Measurements from ENCODE around the gene FAR2.
"Not testable (repeated sequence)": the region's sequence is repeated elsewhere in the genome, so short reads cannot be mapped to it uniquely, and the experiment has no call there.

Gene FAR2

DNA sequence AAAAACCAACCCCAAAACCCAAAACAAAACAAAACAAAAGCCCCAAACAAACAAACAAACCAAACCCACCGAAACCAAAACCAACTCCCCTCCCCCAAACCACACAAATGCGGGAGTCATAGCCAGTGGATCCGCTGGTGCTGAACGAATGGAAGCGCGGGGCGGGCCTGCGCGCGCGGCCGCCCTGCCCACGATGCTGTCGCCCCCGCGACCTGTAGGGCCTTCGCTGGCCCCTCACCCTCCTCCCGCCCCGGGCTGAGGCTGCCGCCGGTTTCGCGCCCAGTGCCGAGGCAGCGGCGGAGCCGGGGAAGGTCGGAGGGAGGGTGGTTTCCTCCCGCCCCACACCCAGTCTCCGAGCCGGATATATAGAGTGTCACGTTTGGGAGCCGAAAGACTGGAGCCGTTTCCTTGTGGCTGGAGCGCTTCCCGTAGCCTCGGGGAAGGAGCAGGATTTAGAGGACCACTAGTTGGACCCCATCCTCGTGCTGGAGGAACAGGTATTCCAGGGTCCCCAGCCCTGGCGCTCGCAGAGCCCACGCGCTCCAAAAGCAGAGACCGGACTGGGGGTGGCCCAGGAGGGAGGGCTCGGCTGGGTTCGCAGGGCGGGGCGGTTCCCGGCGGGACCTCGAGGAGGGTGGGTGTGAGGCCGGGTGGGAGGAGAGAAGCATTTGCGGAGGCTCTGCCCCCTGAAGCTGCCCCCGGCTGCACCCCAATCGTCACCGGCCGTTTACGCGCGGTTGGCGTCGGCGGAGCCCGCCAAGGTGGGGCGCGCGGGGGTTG, at the start of gene FAR2:
Gene FAR2 (plus strand): TSS at position 368 of the 780 bp plus-strand sequence. CDS start 121,172 bp downstream, outside the sequence.
- DNase-seq: peak; percentile 61

DNA sequence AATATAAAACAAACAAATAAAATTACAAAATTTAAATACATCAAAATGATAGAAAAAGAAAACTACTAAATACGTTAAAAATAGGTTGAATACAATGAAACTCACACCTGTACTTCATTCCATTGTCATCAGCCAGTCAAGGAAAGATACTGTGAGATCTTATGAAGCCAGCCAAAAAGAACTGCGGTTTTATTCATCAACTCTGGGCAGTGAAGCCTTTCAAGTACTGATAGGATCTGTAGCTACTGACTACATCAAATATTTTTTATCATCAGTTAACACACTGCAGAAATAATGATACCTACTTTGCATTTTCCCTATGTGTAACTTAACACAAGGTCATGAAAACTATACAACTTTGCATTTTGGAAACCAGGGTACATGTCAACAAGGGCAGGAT, 46.3 kb upstream of the FAR2 start:
- no peak for DNase-seq

DNA sequence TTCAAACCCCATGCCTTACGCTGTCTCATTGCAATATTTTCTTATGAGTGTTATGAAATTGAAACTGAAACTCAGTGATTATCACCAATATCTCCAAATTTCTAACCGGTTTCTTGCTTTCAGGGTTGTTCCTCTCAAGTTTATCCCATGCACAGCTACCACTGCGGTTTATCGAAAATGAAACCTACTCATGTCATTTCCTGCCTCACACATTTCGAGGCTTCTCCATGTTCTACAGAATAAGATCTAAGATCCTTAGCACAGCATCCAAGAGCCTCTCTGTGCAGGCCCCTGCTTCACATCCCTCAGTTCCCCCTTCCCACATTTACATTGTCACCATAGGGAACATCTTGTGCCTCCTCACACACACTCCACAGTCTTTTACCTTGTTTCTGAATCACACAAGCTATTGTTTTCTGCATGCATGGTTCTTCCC, 45.5 kb upstream of the FAR2 start:
- peak; percentile 38 for DNase-seq

DNA sequence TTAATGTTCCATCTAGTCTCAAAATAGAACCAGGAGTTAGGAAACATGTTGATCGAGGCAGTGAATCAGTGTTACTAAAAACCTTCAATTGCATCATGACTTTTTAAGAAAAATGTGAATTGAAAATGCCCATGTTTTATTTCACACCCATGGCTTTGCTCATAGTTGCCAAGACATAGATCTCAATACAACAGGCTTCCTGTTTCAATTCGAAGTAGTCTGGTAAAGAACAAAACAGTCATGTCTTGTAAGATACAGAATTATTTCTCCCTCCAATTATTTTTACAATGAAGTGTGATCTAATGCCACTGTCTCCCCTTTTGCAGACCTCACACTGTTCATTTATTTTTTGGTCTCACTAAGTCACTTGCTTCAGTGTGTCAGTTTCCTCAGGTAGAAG, 44.6 kb upstream of the FAR2 start:
- no peak for DNase-seq

GRCh38 chr12:29110506-29111442, 38.3 kb upstream of the FAR2 start:
- no peak for DNase-seq

DNA sequence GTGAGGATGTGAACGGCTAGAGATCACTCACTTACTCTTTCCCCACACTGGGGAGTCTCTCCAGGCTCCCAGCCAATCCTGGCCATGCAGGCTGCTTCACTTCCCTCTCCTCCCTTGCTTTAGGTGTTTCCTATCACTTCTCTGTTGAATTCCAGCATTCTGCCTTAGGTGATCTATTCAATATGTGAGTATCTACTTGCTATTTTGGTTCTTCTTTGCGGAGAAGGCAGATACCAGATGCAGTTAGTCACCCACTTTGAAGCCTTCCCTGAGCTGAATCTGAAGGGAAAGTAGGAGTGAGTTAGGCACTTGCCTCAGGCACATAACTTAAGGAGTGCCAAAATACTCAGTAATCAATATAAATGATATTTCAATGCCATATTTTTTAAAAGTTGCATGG, 36.0 kb upstream of the FAR2 start:
- DNase-seq: no peak

DNA sequence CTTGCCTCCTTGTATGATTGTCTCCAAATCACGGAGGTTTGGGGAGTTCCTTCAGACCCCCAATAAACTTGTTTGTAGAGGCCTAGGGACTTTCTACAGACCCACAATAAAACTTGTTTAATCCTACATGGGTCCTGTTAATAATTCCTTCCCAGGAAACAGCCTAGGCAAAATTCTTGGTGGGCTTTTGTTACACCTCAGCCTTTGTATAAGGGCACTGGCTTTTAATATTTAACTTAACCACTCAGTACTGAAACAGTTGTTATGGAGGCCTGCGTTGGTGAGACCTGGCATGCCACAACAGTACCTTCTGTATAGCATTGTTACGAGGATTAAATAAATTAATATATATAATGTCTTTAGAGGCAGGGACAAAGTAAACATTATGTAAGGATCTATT, 32.7 kb upstream of the FAR2 start:
- no peak for DNase-seq

DNA sequence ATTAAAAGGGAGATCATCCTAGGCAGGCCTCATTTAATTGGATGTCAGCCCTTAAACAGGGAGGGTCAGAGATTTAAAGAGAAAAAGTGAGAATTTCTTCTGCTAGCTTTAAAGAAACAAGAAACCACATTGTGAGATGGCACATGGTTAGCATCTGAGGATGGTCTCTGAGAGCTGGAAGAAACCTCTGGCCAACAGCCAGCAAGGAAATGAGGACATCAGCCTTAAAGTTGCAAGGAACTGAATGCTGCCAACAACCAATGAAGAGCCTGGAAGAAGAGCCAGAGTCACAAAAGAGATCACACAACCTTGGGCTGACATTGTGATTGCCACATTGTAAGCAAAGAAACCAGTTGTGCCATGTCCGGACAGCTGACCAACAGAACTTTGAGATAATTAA, 17.5 kb upstream of the FAR2 start:
- DNase-seq: no peak

GRCh38 chr12:29132316-29132715, 16.8 kb upstream of the FAR2 start:
- DNase-seq: no peak

DNA sequence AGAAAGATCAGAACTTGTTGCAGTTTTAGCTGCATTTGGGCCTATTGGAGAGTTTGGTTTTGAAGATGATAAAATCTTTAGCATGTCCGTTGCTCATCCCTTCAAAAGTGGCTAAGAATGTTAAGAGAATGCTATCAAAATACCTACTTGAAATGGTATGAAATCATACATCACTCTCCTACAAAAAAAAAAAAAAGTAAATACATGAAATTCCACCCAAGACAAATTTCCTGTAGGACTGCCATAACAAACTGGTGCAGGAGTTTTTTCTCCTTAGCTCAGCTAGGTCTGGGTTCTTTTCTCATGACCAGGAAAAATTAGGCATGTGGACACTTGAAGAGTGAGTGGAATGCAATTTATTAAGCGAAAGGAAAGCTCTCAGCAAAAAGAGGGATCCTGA, 15.9 kb upstream of the FAR2 start:
- no peak for DNase-seq

DNA sequence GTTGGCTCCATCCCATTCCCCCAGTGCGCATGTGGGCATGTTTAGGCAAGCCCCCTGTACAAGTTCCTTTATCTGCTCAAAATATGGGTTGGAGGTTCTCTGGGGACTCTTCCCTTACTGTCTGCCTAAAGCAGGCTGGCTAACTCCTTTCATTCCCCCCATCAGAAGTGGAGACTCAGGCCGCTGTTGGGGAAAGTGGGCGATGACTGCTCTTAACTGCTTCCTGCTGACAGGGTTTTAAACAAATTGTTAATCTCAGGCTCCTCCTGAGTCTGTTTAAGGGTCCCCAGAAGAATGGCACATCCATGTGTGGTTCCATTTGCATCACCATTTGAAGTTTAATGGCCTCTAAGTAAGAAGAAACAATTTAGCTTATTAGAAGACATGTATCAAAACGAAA, 15.4 kb upstream of the FAR2 start:
- DNase-seq: no peak

- not testable (repeated sequence) for DNase-seq
These were observed 10.8 kb upstream of the FAR2 start for GRCh38 chr12:29138256-29138655.

DNA sequence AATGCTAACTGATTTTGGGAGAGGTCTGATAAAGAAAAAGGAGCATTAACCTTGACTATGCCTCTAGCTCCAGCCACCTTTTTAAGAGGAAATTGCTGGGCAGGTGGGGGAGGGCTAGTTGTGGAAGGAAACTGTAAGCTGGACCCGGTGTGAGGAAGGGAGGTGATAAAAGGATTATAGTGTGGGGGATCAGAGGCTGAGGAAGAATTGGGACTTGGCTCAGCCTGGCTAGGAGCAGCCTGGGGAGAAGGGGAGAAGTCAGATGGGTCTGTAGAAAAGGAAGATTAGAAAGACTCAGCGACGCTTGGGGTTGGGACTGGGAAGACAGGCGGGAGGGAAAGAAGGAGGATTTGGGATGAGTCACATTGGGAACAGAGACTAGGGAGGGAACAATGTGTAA, 10.2 kb upstream of the FAR2 start:
- not testable (repeated sequence) for DNase-seq

DNA sequence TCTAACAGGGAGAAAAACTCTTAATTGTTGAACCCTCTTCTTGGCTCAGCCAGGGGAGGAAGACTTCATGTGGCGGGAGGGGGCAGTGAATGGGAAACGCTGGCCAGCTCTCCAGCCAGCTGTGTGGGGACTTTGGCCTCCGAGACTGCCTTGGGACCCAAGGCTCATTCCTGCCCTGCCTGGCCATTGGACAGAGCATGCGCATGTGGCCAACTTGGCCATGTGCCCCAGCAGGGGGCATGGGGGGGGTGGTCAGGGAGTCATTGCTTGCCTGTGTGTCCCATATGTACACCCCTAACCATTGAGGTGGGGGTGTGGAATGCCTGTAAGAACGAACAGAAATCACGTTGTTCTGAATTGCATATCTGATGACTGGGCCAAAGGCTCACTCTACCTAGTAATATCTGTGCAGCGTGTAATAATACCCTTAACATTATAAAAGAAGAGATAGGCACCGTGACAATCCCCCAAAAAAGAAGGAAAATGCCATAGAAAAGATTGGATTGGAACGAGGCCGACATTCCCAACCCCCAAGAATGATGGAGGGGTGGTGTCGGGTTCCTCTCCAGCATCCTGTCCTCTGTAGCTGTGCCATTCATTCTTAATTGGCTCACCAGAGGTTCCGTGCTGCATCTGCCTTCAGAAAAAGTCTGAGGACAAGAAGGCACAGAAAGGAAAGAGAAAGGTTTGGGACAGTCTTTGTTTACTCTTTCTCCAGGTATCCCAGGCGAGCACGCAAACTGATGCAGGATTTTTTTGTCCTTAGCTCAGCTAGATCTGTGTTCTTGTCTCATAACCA, 3.5 kb upstream of the FAR2 start:
- no peak for DNase-seq

GRCh38 chr12:29146196-29146595, 2.9 kb upstream of the FAR2 start:
- no peak for DNase-seq

DNA sequence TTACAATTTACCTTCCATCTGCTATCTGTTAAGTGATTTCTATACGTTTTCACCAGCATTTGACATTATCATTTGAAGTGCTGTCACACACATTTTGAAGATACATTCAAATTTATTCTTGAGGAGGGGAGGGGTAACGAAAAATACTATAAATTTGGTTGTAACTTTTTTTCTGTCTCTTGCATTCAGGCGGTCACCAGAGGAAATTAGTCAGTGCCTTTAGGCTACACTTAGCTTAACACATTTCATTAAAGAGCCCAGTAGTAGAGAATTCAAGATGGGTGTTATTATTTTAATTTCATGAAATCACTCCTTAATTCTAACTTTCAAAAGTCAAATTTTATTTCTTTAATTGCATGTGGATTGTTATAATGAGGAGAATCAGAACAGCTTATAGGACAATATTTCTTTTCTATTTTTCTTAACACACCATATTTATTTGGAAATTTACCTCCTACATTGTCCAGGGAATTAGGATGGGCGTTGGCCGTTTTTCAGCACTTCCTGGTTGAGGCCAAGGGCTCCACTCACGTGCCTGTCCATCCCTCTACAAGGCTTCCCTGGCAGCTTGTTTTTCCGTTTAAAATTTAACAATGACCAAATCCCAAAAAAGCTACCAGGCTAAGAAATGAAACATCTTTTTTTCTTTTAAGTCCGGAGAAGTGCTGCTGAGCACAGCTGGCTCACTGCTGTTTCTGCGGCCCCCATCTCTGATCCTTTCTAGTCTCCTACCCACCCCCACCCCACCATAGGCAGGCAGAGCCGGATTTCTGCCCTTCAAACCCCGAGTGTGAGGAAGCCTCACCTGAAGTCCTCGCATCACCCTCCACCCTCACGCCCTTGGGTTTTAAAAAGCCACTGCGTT, 1.1 kb upstream of the FAR2 start:
- no peak for DNase-seq

DNA sequence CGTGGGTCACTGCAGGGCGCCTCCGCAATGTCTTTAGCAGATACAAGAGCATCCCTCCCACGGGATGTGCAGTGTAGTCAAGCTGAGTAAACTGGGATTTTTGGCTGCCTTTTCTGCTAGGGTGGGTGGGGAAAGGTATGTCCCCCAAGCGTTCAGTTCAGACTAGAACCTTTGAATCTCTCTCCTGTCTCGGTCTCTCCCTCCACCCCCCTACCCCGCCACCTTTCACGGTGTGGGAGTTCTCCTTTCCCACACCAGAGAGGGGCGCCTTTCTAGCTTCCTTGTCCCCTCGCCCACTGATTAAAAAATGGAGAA, 525 bp upstream of the FAR2 start:
- DNase-seq: peak; percentile 31

GRCh38 chr12:29149691-29150281, 708 bp downstream of the FAR2 start:
- no peak for DNase-seq

DNA sequence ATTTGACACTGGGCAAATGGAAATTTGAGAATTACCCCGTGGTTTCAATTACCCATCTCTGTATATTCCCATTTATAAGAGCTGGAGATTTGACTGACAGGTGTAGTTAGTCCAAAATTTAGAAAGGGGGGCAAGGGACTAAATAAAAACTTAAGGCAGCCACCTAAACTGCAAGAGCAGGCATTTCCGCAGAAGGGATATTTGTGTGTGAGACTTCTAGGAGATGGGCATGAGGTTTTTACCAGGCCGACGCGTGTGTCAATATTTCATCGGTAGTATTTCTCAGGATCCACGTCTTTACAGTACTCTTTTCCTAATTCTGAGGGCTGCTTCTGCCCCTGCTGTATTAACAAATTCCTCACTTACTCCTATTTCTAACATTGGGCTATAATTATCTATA, 1.4 kb downstream of the FAR2 start:
- no peak for DNase-seq

GRCh38 chr12:29152223-29152868, 3.3 kb downstream of the FAR2 start:
- DNase-seq: no peak

GRCh38 chr12:29152981-29153630, 4.0 kb downstream of the FAR2 start:
- no peak for DNase-seq
